ENCODE data around the gene ARRDC4.
"Not testable (repeated sequence)": the region's sequence is repeated elsewhere in the genome, so short reads cannot be mapped to it uniquely, and the experiment has no call there.

The ARRDC4 gene

GRCh38 chr15:97966924-97967620 lies 6.6 kb downstream of the ARRDC4 start:
- DNase-seq, result no peak

GRCh38 chr15:97967881-97968280 lies 7.4 kb downstream of the ARRDC4 start:
- no peak for DNase-seq

- no peak for DNase-seq
These were observed 7.9 kb downstream of the ARRDC4 start for GRCh38 chr15:97968380-97968779.

- DNase-seq, result no peak
These were observed 11.9 kb downstream of the ARRDC4 start for GRCh38 chr15:97972366-97972765.

GRCh38 chr15:97976129-97976528 lies 15.6 kb downstream of the ARRDC4 start:
- no peak for DNase-seq

- DNase-seq, result no peak
These were observed 16.4 kb downstream of the ARRDC4 start for GRCh38 chr15:97976766-97977503.

- no peak for DNase-seq
These were observed 17.2 kb downstream of the ARRDC4 start for GRCh38 chr15:97977734-97978133.

- no peak for DNase-seq
These were observed 18.1 kb downstream of the ARRDC4 start for GRCh38 chr15:97978401-97979139.

GRCh38 chr15:97979140-97979520 lies 18.6 kb downstream of the ARRDC4 start:
- no peak for DNase-seq

GRCh38 chr15:97981058-97981457 lies 20.6 kb downstream of the ARRDC4 start:
- DNase-seq, result no peak

GRCh38 chr15:97981758-97982157 lies 21.3 kb downstream of the ARRDC4 start:
- DNase-seq, result no peak

- no peak for DNase-seq
These were observed 23.7 kb downstream of the ARRDC4 start for GRCh38 chr15:97984157-97984556.

- DNase-seq, result not testable (repeated sequence)
These were observed 25.5 kb downstream of the ARRDC4 start for GRCh38 chr15:97985979-97986378.

- no peak for DNase-seq
These were observed 26.3 kb downstream of the ARRDC4 start for GRCh38 chr15:97986781-97987180.

GRCh38 chr15:97989299-97989698 lies 28.8 kb downstream of the ARRDC4 start:
- DNase-seq, result no peak

- DNase-seq, result no peak
These were observed 31.6 kb downstream of the ARRDC4 start for GRCh38 chr15:97991972-97992541.

GRCh38 chr15:97992823-97993222 lies 32.3 kb downstream of the ARRDC4 start:
- no peak for DNase-seq

GRCh38 chr15:97993310-97993738 lies 32.8 kb downstream of the ARRDC4 start:
- DNase-seq, result no peak

- no peak for DNase-seq
These were observed 33.7 kb downstream of the ARRDC4 start for GRCh38 chr15:97994236-97994635.

GRCh38 chr15:97995192-97995591 lies 34.7 kb downstream of the ARRDC4 start:
- no peak for DNase-seq

GRCh38 chr15:97995881-97996603 lies 35.5 kb downstream of the ARRDC4 start:
- DNase-seq, result no peak

- DNase-seq, result no peak
These were observed 38.0 kb downstream of the ARRDC4 start for GRCh38 chr15:97998307-97999071.
